ENCODE measurements around the gene ABT1.
"Not testable (repeated sequence)": the region's sequence is repeated elsewhere in the genome, so short reads cannot be mapped to it uniquely, and the experiment has no call there.

ABT1 gene

DNA sequence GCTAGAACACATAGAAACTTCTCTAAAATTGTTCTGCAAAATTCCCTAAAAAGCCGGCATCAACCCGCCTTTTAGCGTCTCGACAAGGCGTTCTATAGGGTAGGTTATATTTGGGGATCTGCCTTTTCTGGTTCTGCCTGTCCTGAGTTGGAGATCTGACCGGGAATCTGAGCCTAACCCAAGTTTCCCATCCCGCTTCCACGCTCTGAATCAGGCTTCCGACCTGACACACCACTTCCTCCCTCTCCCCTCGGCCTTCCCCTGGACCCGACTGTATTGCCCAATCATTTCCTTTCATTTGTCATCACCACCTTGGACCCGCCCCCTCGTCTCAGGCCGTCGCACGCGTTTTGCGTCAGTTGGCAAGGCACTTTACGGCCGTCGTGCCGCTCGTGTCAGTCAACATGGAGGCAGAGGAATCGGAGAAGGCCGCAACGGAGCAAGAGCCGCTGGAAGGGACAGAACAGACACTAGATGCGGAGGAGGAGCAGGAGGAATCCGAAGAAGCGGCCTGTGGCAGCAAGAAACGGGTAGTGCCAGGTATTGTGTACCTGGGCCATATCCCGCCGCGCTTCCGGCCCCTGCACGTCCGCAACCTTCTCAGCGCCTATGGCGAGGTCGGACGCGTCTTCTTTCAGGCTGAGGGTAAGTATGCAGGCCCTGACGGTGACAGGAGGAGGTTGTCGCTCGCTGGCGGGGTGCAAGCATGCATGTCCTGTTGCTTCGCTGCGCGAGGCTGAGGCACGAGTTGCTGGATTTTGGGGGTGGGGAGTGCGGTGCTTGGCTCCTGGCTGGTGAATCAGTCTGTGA lies at the start of gene ABT1:
ABT1 (plus strand) TSS at position 375 of the 810 bp plus-strand sequence; CDS start at position 405, 30 bp downstream.
- peak; percentile 96 for DNase-seq

DNA sequence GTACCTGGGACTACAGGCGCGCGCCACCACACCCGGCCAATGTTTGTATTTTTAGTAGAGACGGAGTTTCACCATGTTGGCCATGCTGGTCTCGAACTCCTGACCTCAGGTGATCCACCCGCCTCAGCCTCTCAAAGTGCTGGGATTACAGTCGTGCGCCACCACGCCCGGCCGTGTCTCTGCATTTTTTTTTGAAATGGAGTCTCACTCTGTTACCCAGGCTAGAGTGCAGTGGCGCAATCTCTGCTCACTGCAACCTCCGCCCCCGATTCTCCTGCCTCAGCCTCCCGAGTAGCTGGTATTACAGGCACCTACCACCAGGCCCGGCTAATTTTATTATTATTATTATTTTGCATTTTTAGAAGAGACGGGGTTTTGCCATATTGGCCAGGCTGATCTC lies 49.4 kb upstream of the ABT1 start:
- DNase-seq = not testable (repeated sequence)

DNA sequence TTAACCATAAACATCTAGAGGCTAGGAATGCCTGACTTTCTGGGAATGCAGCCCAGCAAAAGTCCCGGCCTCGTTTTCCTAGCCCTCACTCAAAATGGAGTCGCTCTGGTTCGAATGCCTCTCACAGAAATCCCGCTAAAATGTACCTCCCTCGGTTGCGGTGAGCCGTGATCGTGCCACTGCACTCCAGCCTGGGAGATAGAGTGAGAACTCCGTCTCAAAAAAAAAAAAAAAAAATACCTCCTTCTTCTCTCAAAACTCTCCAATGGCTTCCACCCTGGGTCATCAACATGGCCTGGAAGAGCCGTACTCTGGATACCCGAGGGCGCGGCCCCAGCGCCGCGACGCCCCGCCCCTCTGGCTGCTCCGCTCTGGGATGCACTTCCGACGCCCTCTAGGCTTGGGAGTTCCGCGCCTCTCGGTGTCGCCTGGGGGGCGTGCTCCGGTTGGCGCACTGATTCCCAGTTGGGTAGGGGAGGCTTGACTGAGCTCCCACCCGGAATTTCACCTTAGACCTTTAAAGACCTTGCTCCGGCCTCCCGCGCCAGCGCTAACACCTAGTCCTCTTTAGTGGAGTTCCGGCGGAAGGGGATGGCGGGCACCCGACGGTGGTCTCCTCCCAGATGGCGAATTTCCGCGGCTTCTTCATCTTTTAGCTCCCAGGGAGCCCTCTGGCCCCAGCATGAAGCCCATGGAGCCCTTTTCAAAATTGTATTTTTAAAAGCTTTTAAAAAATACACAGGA lies 46.3 kb upstream of the ABT1 start:
- DNase-seq = peak; percentile 66

DNA sequence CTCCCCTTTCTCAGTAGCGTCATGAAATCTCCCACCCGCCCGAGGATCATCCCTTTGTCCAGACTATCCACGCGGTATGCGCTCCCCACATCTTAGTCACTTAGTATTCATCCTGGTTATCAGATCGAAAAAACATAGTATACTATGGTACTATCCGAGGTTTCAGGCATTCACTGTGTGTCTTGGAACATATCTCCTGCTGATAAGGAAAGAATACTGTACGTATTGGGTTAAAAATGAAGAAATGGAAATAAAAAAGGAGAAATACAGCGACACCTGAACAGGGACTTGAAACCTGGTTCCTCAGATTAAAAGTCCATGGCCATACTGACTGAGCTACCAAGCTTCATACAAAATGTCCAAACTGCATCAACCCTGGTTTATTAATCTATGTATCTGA lies 44.5 kb upstream of the ABT1 start:
- DNase-seq = no peak

DNA sequence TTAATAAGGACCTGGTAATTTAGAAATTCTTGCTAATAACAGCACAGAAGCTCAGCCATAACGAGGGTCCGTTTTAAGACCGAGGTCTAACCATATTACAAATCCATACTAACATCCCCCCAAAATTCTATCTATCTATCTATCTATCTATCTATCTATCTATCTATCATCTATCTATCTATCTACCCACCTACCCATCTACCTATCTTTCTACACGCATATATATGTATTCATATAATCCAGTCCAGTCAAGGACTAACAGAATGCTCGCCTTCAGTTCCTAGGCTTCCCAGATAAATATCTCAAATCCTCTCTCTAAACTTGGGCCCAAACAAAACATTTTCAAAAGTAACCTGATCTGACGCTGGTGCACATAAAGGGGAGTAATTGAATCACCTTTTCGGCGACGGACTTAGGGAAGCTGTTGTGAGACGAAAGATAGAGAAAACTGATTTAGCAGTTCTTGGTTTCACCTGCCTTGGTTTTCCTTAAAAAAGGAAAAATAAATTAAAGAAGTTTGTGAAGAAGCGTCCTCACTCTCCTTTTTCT lies 44.0 kb upstream of the ABT1 start:
- DNase-seq = no peak

DNA sequence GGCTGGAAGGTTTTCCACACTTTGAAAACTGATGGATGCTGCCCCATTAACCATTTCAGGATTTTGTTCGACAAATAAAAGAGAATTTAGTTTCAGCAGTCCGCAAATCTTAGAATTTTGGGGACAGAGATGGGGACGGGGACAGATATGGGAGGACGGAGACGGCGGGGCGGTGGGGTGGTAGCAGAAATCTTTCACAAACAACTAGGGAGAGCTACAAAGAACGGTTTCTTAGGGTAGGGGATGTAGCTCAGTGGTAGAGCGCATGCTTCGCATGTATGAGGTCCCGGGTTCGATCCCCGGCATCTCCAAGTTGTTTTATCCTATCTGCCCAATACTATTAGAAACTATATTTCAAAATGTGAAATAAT lies 43.5 kb upstream of the ABT1 start:
- DNase-seq = peak; percentile 10

DNA sequence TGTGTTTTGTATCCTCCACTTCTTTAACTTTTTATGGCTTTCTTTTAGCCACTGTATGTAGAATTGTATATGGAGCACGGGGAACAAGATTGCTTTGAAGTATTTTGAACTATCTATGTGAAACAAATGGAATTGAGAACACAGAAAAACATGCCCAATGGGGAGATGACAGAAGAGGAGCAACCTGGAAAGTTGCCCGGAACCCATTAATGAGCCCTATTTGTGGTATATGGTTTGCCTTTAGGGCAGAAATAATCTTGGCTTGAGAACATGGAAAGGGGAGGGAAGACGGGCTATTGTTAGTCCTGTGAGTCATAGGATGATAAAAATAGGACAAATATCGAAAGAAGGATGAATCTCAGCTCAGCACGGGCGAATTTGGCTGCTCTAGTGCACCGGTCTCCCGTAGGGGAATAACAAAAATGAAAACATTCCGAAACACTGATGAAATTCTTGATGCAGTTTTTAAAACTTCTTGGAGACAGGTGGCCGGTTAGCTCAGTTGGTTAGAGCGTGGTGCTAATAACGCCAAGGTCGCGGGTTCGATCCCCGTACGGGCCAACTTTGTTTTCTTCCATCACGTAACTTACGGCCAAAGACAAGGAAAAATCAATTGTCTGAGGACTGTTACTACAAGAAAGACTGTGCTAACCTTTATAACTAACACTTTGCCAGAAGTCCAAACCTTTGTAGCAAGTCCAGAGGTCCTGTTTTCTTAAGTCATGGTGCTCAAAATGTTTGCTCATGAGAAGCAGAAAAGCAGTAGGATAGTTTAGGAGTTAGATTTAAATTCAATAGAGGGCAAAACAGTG lies 42.9 kb upstream of the ABT1 start:
- DNase-seq = peak; percentile 23

DNA sequence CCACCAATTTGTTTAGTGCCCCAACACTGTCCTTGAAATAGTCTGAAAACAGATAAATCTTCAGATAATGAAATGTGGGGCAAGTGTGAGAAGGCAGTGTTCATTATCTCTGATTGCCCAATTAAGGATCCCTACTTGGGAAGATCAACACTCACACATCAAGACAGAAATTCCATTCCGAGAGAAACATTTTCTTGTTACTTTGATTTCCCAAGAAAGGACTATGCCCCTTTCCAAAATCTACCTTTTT lies 42.4 kb upstream of the ABT1 start:
- DNase-seq = no peak

DNA sequence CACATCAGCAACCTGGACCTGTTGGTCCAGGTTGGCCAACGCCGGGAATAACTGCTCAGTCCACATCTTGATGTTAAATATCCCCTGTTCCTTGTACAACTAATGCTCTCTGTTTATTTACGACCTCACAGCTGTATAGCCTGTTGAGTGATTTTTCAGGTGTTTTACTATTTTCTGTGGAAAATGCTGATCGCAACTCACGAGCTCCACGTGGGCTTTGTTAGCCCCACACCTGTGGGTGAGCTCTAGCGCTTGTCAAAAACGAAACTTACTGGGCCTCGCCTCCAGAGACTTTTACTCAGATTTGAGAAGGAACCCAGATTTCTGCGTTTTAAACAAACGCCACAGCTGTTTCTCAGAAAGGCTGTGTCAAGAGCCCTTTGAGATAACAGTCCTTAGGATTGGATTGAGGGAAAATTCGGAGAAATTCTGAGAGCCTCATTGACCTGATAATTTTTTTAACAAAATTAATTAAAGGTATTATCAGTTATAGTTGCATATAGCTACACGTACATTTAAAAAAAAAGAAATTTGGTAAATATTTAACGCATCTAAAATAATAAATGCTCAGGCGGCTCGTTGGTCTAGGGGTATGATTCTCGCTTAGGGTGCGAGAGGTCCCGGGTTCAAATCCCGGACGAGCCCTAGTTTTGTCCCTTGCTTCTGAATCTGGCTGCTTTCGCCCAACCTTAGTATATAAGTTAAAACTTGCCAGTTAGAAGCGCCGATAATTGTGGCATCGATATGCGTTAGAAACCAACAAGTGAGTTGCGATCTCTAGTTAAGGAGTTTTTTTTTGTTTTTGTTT lies 41.9 kb upstream of the ABT1 start:
- DNase-seq = peak; percentile 36

DNA sequence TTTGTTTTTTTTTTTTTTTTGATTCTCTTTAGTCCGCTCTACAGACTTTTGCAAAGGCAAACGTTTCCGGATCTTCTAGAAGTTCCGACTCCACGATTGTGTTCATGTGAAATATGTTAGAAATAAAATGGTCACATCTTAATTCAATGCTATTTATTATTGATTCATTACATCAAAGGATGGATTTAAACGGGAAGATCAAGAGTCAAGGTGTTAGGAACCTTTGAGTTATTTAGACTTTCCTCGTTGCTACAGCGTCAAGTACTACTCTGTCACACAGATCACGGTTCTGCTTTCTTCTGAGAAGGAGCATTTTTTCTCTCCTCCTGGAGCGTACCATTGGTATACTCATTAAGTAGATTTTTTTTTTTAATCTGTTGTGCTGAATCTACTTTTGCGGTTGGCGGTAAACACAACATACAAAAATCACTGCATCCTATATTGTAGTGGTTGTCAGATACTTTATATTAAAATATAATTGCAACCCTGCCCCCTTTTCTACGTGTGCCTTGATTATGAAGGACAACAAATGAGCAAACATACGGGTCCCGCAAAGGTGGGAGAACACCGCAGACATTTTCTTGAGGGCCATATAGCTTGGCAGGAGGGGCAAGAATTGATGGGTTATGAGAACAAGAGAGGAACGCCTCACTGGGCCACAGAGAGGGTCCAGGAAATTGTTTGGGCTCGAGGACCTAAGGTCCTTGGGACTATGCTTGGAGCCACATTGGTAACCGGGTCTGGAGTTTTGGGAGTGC lies 41.1 kb upstream of the ABT1 start:
- DNase-seq = no peak

DNA sequence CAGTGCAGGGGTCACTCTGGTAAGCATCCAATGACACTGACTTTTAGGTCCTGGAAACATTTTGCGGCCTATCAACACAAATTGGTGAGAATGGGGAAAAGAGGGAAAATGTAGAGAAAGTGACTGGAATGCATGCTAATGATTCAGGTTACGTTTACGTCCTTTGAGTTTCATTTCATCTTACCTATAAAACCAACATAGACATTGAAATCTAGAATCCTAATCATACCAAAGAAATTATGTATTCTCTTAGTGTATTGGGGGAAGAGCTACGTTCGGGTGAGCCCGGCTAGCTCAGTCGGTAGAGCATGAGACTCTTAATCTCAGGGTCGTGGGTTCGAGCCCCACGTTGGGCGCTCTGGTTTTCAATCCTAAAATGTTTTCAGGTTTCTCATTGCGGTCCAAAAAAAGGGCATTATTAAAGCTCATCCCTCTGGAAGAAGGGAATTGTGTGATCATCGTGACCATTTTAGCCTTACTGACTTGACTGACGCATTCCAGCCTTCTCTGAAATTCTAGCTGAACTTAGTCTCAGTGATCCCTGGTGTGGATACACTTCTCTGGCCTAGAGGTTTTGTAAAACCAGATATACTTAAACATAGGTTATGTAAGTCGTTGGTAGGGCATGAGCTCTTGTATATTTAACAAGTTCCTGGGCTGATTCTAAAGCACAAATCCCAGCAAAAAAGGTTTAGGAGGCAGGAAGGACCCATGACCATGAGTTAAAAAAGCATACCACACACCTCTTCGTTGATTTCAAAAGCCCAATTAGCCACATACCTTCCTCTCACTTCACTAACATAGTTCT lies 40.3 kb upstream of the ABT1 start:
- peak; percentile 72 for DNase-seq

DNA sequence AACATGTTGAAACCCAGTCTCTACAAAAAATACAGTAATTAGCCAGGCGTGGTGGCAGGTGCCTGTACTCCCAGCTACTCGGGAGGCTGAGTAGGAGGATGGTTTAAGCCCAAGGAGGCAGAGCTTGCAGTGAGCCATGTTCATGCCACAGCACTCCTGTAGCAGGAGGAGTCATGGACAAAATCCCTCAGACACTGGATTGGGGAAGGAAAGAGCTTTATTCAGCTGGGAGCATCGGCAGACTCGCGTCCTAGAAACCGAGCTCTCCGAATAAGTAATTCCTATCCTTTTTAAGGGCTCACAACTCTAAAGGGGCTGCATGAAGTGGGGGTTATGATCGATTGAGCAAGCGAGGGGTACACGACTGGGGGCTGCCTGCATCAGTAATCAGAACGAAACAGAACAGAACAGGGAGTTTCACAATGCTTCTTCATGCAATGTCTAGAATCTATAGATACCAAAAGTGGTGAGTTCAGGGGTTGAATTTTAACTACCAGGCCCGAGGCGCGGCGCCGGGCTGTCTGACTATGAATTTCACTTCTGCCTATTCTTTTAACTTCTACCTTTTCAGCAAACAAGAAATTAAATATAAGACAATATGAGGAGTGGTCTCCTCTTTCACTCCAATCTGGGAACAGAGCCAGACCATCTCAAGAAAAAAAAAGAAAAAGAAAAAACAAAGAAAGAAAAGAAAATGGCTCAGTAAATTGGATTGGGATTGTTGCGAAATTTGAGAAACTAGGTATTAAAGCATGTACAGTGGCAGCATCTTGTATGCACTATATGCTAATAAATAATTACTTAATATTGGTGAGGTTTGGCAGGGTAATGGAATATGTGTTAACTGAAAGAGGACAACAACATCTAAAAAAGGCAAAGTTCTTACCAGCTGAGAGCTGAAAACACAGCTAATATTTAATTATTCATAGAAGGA lies 35.0 kb upstream of the ABT1 start:
- no peak for DNase-seq

DNA sequence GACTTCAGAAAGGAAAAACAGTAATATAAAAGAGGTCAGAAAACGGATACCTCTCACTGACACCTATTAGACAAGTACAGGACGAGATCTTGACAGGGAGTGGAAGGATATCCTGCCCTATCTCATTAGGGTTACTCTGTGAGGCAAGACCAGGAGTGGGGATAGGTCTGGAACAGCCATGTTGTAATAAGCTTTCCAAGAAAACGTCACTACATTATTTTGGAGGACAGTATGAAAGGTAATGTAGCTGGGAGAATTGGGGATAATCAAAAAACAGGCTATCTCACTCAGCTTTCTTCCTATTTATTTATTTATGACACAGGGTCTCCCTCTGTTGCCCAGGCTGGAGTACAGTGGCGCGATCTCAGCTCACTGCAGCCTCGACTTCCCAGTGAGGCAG lies 33.3 kb upstream of the ABT1 start:
- DNase-seq = no peak

DNA sequence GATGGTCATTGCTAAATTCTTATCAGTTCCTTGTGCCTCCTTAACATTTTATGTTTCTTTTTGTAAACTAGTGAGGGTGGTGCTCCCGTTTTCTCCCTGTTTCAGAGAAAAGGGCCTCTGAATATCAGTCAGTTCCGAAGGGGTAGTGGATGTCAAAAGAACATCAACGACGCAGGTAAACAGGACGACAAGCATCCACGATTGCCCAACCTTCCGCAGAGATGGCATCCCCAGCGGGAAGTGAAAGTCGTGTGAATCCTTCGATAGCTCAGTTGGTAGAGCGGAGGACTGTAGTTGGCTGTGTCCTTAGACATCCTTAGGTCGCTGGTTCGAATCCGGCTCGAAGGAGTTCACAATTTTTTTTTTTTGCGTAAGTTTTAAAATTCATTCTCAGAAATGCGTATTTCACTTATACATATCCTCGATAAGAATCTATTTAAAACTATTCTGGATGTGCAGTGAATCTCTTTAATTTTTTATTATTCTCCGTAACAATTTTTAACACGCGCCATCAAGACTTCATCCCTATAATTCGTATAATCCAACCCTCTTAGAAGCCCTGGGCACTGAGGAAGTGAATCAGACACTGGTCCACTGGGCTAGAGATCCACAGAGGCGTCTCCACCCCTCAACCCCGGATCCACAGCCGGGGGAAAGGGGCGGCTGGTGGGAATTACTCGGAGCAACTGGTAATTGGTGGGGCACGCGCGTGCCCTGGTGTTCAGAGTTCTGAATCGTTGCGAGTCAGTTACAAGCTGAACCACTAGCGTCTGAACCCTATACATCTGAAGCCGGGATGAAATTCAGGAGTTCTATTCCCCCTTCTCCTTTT lies 27.9 kb upstream of the ABT1 start:
- peak; percentile 22 for DNase-seq

DNA sequence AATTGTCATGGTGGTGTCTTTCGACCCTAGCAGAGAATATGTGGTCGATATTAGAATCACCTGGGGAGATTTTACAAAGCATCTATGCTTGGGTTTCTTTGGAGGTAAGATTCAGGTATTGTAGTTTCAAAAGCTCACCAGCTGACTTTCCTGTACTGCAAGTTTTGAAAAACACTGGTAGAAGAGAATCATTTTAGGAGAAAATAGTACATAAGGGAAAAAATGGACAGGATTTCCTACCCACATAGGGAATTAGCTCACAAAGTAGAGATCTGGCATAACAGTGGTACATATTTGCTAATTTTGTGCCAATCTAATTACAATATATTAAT lies 27.4 kb upstream of the ABT1 start:
- no peak for DNase-seq

DNA sequence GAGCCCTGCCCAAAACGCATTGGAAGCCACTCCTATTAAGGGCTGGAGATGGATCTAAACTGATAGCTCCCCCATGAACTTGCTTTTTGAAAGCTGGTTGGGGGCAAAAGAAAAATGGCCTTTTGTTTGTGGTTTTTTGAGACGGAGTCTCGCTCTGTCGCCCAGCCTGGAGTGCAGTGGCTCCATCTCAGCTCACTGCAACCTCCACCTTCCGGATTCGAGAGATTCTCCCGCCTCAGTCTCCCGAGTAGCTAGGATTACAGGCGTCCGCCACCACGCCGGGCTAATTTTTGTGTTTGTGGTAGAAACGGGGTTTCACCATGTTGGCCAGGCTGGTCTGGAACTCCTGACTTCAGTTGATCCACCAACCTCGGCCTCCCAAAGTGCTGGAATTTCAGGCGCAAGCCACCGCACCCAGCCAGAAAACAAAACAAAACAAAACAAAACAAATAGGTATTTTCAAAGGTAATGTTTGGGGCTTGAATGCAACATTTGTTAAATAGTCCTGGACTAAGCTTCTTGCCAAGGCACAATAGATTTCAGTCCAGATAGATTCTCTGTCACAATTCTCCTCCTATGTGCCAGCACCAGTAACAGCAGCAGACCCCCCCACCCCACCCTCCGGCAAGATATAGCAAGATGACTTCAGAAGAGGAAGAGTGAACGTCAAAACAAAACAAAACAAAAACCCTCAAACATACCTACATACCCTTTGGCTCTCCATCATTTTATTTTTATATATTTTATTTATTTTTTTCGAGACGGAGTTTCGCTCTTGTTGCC lies 26.5 kb upstream of the ABT1 start:
- no peak for DNase-seq

DNA sequence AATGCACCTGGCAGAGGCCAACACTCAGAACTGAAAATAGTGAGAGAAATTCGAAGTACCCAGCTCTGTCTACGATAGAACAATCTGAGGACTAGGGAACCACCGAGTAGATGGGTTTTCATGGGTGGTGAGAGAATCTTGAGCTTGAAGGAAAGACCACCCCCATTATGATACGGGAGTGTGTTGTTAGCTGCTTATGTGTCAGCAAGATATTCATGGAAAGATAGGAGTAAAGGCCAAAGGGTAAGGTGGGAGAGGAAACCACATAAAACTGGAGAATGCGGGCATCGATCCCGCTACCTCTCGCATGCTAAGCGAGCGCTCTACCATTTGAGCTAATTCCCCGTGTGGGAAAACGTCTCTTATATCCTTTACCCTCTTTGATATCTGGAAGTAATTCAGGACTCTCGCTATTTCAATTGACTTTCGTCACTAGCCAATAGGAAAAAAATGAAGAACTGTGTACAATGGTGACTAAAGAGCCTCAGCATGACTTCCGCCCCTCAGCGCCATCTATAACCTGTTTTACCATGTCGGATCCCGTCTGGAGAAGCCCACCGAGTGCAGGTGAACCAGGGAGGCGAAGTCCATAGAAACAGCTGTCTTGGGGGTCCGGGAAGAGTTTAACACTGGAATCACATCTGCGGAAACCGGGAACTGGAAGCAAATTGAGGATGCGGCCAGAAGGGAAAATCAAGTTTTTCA lies 25.0 kb upstream of the ABT1 start:
- DNase-seq = peak; percentile 71

All from NCI-H510A (cell line).